Neural progenitor cell (in vitro differentiated cells): Measurements from ENCODE around the gene AK5. TPM values are rescaled to one million over a fixed set of nuclear protein-coding genes. Genes with fewer than 3 reads are reported as not detected.

ENCODE experiments used
- DNase-seq: peaks from one replicate; pipeline ENCODE4 v3.0.0-alpha.2; 2016; ENCODE audit warnings: low spot score
- H2AFZ ChIP-seq: fragments of 200-600 bp; sonication (generic); replicated peaks from 2 replicates; pipeline ENCODE4 v1.6.1; 2016; ENCODE audit warnings: antibody characterized with exemption
- H3F3A ChIP-seq: fragments of 200-600 bp; sonication (generic); 2 replicates; pipeline ENCODE4 v1.6.1; 2016; ENCODE audit warnings: antibody characterized with exemption, low read depth
- H3K27ac ChIP-seq: fragments of 200-600 bp; sonication (generic); 2 replicates; pipeline ENCODE4 v1.5.1; 2016; ENCODE audit warnings: mild to moderate bottlenecking
- H3K27me3 ChIP-seq: fragments of 200-600 bp; sonication (generic); 2 replicates; pipeline ENCODE4 v1.6.1; 2016; ENCODE audit warnings: mild to moderate bottlenecking, moderate library complexity
- H3K36me3 ChIP-seq: fragments of 200-600 bp; sonication (generic); 2 replicates; pipeline ENCODE4 v1.5.1; 2016
- H3K4me1 ChIP-seq: fragments of 200-600 bp; sonication (generic); 2 replicates; pipeline ENCODE4 v1.6.1; 2016; ENCODE audit warnings: mixed run types
- H3K4me2 ChIP-seq: fragments of 200-600 bp; sonication (generic); 2 replicates; pipeline ENCODE4 v1.6.1; 2016
- H3K4me3 ChIP-seq: fragments of 200-600 bp; sonication (generic); 2 replicates; pipeline ENCODE4 v1.5.1; 2016
- H3K79me2 ChIP-seq: fragments of 200-600 bp; sonication (generic); 2 replicates; pipeline ENCODE4 v1.6.1; 2016; ENCODE audit warnings: low read depth
- H3K9ac ChIP-seq: fragments of 200-600 bp; sonication (generic); 2 replicates; pipeline ENCODE4 v1.6.1; 2016
- H3K9me3 ChIP-seq: fragments of 200-600 bp; sonication (generic); 2 replicates; pipeline ENCODE4 v1.5.1; 2016; ENCODE audit warnings: low read depth
- H4K20me1 ChIP-seq: fragments of 200-600 bp; sonication (generic); 2 replicates; pipeline ENCODE4 v1.6.1; 2016; ENCODE audit warnings: low read depth
- H3K27ac Mint-ChIP-seq: 3 replicates; pipeline ENCODE4 v1.8.0; 2021; ENCODE audit warnings: mixed read lengths
- H3K27me3 Mint-ChIP-seq: 2 replicates; pipeline ENCODE4 v1.8.0; 2022; ENCODE audit warnings: low read depth, mild to moderate bottlenecking, inconsistent platforms, moderate library complexity, mixed read lengths; ENCODE audit not compliant: insufficient read depth
- H3K36me3 Mint-ChIP-seq: 3 replicates; pipeline ENCODE4 v1.8.0; 2021; ENCODE audit warnings: mixed read lengths
- H3K4me1 Mint-ChIP-seq: 3 replicates; pipeline ENCODE4 v1.8.0; 2021; ENCODE audit warnings: mixed read lengths
- H3K4me3 Mint-ChIP-seq: 3 replicates; pipeline ENCODE4 v1.8.0; 2021; ENCODE audit warnings: mild to moderate bottlenecking, moderate library complexity, mixed read lengths
- H3K9me3 Mint-ChIP-seq: 3 replicates; pipeline ENCODE4 v1.8.0; 2020; ENCODE audit warnings: mixed read lengths
- EZH2 ChIP-seq: fragments of 200-600 bp; sonication (generic); IDR thresholded peaks from 2 replicates; pipeline ENCODE4 v1.6.1; 2017; ENCODE audit warnings: antibody characterized with exemption, mild to moderate bottlenecking, moderate library complexity
- EZH2phosphoT487 ChIP-seq: fragments of 200-600 bp; sonication (generic); IDR thresholded peaks from 2 replicates; pipeline ENCODE4 v1.6.1; 2017; ENCODE audit warnings: antibody characterized with exemption
- total RNA-seq: library from RNA; depleted of rRNA; stranded (reverse); fragments of >200 nt; gene quantifications from 2 replicates; pipeline ENCODE4 v1.2.3, GENCODE V29; 2015; ENCODE audit warnings: low replicate concordance
- TF ChIP-seq, protein P1 (sequence below): fragments of 200-600 bp; sonication (generic); IDR thresholded peaks from 2 replicates; pipeline ENCODE4 v1.5.1; 2017; ENCODE audit warnings: antibody characterized with exemption, mild to moderate bottlenecking

The AK5 gene
- total RNA-seq, 1 donor from 2014 or later = 1.8 TPM

DNA sequence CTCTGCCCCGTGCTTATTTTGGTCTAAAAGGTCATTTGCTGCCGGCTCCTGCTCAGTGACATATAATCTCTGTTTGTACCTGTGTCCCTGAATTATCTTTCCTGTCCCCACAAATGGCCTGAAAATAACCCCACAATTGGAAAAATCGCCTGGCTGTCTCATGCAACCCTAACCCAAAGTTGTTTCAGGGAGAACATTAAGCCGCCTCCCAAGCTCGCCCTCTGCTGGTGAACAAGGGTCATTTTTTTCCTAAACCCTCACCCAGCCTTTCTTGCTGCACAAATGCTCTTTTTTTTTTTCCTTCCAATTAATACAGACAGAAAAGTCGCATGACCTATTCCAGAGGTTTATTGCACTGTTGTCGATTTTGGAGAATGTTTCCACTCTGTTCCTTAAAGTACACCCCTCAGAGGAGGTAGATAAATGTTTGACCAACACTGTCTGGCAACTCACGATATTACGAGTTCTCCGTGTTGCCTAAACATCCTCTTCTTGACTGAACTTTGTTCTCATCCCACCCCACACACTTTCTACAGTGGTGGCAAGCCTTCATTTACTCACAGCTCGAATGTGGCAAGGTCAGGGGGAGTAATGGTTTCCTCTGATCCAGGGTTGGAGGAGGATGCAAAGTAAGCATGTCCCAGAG lies 252.0 kb downstream of the AK5 start:
- Histone ChIP-seq H3K79me2 (no peaks in the 10 kb centered on the region), H2AFZ (peak overlapping the region; percentile 74), H3K4me3 (no peak overlapping the region), H3K9ac (no peak overlapping the region), H3K27ac (no peak overlapping the region), H3K9me3 (no peaks in the 10 kb centered on the region), H3K27me3 (no peaks in the 10 kb centered on the region), H3F3A (no peaks in the 10 kb centered on the region), H3K4me1 (no peaks in the 10 kb centered on the region), H4K20me1 (no peaks in the 10 kb centered on the region), H3K36me3 (no peaks in the 10 kb centered on the region), H3K4me2 (no peak overlapping the region)
- H3K36me3 Mint-ChIP-seq = peaks cover 2% of the 10 kb centered on the region
- H3K27me3 Mint-ChIP-seq = peaks cover 2% of the 10 kb centered on the region
- H3K27ac Mint-ChIP-seq = no peak overlapping the region
- no peaks in the 10 kb centered on the region for H3K4me1 Mint-ChIP-seq
- no peak for TF ChIP-seq EZH2
- TF ChIP-seq, protein P1, sequence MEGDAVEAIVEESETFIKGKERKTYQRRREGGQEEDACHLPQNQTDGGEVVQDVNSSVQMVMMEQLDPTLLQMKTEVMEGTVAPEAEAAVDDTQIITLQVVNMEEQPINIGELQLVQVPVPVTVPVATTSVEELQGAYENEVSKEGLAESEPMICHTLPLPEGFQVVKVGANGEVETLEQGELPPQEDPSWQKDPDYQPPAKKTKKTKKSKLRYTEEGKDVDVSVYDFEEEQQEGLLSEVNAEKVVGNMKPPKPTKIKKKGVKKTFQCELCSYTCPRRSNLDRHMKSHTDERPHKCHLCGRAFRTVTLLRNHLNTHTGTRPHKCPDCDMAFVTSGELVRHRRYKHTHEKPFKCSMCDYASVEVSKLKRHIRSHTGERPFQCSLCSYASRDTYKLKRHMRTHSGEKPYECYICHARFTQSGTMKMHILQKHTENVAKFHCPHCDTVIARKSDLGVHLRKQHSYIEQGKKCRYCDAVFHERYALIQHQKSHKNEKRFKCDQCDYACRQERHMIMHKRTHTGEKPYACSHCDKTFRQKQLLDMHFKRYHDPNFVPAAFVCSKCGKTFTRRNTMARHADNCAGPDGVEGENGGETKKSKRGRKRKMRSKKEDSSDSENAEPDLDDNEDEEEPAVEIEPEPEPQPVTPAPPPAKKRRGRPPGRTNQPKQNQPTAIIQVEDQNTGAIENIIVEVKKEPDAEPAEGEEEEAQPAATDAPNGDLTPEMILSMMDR = peak; percentile 89
- H3K4me3 Mint-ChIP-seq = no peak overlapping the region
- peaks cover 3% of the 10 kb centered on the region for H3K9me3 Mint-ChIP-seq
- peak; percentile 66 for DNase-seq

DNA sequence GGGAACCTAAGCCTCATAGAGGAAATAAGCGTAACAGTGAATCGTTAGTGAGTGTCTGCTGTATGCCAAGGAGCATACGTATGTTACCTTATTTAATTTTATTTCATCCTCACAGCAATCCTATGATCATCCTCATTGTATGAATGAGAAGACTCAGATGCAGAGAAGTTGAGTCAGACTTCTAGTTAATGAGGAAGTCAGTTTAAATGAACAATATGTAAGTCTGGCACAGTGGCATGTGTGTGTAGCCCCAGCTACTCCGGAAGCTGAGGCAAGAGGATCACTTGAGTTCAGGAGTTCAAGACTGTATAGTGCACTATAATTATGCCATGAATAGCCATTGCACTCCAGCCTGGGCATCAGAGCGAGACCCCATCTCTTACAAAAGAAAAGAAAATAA lies 252.6 kb downstream of the AK5 start:
- Histone ChIP-seq H3K9me3 (no peaks in the 10 kb centered on the region), H2AFZ (peak overlapping the region; percentile 61), H3K4me3 (no peak overlapping the region), H3K9ac (no peak overlapping the region), H3K4me1 (peaks cover 6% of the 10 kb centered on the region), H4K20me1 (no peaks in the 10 kb centered on the region), H3K79me2 (no peaks in the 10 kb centered on the region), H3K27ac (no peak overlapping the region), H3K4me2 (no peak overlapping the region), H3F3A (no peaks in the 10 kb centered on the region), H3K36me3 (no peaks in the 10 kb centered on the region), H3K27me3 (no peaks in the 10 kb centered on the region)
- H3K27ac Mint-ChIP-seq = no peak overlapping the region
- H3K4me3 Mint-ChIP-seq = no peak overlapping the region
- peaks cover 3% of the 10 kb centered on the region for H3K9me3 Mint-ChIP-seq
- DNase-seq = no peak
- peaks cover 4% of the 10 kb centered on the region for H3K4me1 Mint-ChIP-seq
- H3K36me3 Mint-ChIP-seq = peaks cover 2% of the 10 kb centered on the region
- H3K27me3 Mint-ChIP-seq = peaks cover 2% of the 10 kb centered on the region
- no peak for TF ChIP-seq EZH2
- TF ChIP-seq, protein P1 = no peak
- no peak for TF ChIP-seq EZH2phosphoT487

DNA sequence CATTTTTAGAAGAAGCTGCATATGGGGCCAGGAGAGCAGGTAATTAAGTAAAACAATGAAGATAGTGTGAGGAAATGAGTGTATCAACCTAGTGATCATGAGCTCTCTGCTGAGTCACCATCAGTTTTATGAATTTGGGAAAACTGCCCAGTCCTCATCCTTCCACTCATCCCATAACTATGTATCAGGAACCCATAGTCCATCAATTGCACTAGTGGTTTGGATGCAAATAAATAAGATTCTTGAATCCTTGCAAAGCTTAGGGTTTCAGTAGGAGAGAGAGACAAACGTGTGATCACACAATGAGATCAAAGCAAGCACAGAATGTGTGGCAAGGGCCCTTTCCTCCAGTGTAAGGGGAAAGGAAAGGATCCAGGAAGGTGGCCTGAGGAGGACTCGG lies 255.0 kb downstream of the AK5 start:
- Histone ChIP-seq H3K27me3 (no peaks in the 10 kb centered on the region), H3K36me3 (no peaks in the 10 kb centered on the region), H4K20me1 (no peaks in the 10 kb centered on the region), H3F3A (no peaks in the 10 kb centered on the region), H3K9ac (no peak overlapping the region), H3K4me1 (peaks cover 11% of the 10 kb centered on the region), H3K79me2 (no peaks in the 10 kb centered on the region), H2AFZ (no peak overlapping the region), H3K9me3 (no peaks in the 10 kb centered on the region), H3K4me3 (no peak overlapping the region), H3K4me2 (no peak overlapping the region), H3K27ac (no peak overlapping the region)
- no peak for DNase-seq
- Mint-ChIP-seq H3K9me3 (no peaks in the 10 kb centered on the region), H3K4me3 (no peak overlapping the region), H3K27me3 (peaks cover 2% of the 10 kb centered on the region), H3K27ac (no peak overlapping the region), H3K36me3 (no peaks in the 10 kb centered on the region), H3K4me1 (peaks cover 10% of the 10 kb centered on the region)
- TF ChIP-seq, protein P1 = no peak
- TF ChIP-seq EZH2phosphoT487 (no peak), EZH2 (no peak)
